ENCODE data around the gene YY2.

- TF ChIP-seq EZH2 (IDR thresholded peaks at IDR 0.05; ENCODE audit: insufficient read depth, low read length) (no peak), CTCF (IDR thresholded peaks at IDR 0.05; ENCODE audit: insufficient read depth, low read depth, low read length) (no peak)
Measured at GRCh38 chrX:21905953-21906352, 50.2 kb downstream of the YY2 start.

Measured in astrocyte (in vitro differentiated cells and primary cell).